ENCODE results near the gene UNC5CL. TPM values are rescaled to one million over a fixed set of nuclear protein-coding genes. Genes with fewer than 3 reads are reported as not detected.

UNC5CL gene
- total RNA-seq, 1 experiment from 2014 or later = 4.5 TPM

GRCh38 chr6:41014780-41015179, 24.2 kb downstream of the UNC5CL start (continued):
- TF ChIP-seq, protein P1, sequence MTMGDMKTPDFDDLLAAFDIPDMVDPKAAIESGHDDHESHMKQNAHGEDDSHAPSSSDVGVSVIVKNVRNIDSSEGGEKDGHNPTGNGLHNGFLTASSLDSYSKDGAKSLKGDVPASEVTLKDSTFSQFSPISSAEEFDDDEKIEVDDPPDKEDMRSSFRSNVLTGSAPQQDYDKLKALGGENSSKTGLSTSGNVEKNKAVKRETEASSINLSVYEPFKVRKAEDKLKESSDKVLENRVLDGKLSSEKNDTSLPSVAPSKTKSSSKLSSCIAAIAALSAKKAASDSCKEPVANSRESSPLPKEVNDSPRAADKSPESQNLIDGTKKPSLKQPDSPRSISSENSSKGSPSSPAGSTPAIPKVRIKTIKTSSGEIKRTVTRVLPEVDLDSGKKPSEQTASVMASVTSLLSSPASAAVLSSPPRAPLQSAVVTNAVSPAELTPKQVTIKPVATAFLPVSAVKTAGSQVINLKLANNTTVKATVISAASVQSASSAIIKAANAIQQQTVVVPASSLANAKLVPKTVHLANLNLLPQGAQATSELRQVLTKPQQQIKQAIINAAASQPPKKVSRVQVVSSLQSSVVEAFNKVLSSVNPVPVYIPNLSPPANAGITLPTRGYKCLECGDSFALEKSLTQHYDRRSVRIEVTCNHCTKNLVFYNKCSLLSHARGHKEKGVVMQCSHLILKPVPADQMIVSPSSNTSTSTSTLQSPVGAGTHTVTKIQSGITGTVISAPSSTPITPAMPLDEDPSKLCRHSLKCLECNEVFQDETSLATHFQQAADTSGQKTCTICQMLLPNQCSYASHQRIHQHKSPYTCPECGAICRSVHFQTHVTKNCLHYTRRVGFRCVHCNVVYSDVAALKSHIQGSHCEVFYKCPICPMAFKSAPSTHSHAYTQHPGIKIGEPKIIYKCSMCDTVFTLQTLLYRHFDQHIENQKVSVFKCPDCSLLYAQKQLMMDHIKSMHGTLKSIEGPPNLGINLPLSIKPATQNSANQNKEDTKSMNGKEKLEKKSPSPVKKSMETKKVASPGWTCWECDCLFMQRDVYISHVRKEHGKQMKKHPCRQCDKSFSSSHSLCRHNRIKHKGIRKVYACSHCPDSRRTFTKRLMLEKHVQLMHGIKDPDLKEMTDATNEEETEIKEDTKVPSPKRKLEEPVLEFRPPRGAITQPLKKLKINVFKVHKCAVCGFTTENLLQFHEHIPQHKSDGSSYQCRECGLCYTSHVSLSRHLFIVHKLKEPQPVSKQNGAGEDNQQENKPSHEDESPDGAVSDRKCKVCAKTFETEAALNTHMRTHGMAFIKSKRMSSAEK (CRISPR knock-in tag; IDR thresholded peaks at IDR 0.05; ENCODE audit: borderline replicate concordance) = no peak
- TF ChIP-seq FOXP1 (CRISPR knock-in tag; IDR thresholded peaks at IDR 0.05; ENCODE audit: borderline replicate concordance) (no peak), PRRX2 (CRISPR knock-in tag; IDR thresholded peaks at IDR 0.05) (no peak), NR3C1 (CRISPR knock-in tag; conservative IDR thresholded peaks at IDR 0.05; ENCODE audit: low read depth) (no peak), NFYB (CRISPR knock-in tag; conservative IDR thresholded peaks at IDR 0.05; ENCODE audit: low read depth) (no peak), SMAD3 (CRISPR knock-in tag; IDR thresholded peaks at IDR 0.05; ENCODE audit: borderline replicate concordance) (no peak), SP1 (CRISPR knock-in tag; conservative IDR thresholded peaks at IDR 0.05) (no peak), ATF3 (CRISPR knock-in tag; conservative IDR thresholded peaks at IDR 0.05) (no peak)
- TF ChIP-seq, protein P2, sequence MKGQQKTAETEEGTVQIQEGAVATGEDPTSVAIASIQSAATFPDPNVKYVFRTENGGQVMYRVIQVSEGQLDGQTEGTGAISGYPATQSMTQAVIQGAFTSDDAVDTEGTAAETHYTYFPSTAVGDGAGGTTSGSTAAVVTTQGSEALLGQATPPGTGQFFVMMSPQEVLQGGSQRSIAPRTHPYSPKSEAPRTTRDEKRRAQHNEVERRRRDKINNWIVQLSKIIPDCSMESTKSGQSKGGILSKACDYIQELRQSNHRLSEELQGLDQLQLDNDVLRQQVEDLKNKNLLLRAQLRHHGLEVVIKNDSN (CRISPR knock-in tag; IDR thresholded peaks at IDR 0.05) = no peak

GRCh38 chr6:41013466-41014153, 25.4 kb downstream of the UNC5CL start:
- ATAC-seq = no peak
- POLR2A ChIA-PET = no interaction called here
- DNase-seq (ENCODE audit: low spot score) = no peak
- Mint-ChIP-seq H3K9me3 (peaks cover 13% of the 10 kb centered on the region), H3K4me3 (no peak overlapping the region), H3K27me3 (ENCODE audit: low read depth) (peaks cover 3% of the 10 kb centered on the region; the same call in 1 of the 2 replicates), H3K27ac (no peak overlapping the region), H3K36me3 (no peaks in the 10 kb centered on the region), H3K4me1 (peaks cover 7% of the 10 kb centered on the region; the same call in 1 of the 2 replicates)
- CTCF ChIA-PET = interaction anchor here (0.5 to 2.5 kb wide), 3 partner anchors 14 to 31 kb away, joined by 3 to 18 read pairs (median 3); no protein-coding TSS in a partner anchor
- TF ChIP-seq TCF7 (CRISPR knock-in tag; IDR thresholded peaks at IDR 0.05; ENCODE audit: low read depth) = no peak
- no peak for TF ChIP-seq MXD4 (CRISPR knock-in tag; IDR thresholded peaks at IDR 0.05; ENCODE audit: borderline replicate concordance)
- TF ChIP-seq SMAD4 (CRISPR knock-in tag; IDR thresholded peaks at IDR 0.05) = no peak
- TF ChIP-seq, protein P3, sequence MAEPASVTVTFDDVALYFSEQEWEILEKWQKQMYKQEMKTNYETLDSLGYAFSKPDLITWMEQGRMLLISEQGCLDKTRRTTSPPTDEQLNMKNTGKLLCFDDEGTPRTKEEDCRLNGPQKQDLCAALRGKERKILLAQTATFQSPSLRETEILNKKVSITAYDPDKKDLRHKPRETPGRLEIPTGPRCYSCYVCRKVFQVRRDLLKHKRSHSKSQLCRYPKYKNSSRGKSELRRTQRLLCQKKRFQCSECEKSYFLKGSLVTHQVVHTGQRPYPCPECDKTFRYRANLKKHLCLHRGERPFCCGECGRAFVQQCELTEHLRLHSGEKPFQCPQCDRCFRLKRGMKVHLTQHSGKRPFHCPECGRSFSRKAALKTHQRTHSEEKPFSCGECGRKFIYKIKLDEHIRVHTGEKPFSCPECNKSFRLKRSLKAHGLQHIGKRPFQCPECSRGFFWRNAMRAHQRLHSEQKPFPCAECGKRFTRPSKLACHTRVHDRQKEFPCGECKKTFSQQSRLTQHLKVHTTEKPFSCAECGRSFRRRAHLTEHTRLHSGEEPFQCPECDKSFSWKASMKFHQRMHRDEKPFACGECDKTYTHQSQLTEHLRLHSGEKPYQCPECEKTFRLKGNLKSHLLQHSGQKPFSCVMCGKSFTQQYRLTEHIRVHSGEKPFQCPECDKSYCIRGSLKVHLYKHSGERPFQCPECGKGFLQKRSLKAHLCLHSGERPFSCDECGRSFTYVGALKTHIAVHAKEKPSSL (CRISPR knock-in tag; conservative IDR thresholded peaks at IDR 0.05) = no peak
- TF ChIP-seq, protein P4, sequence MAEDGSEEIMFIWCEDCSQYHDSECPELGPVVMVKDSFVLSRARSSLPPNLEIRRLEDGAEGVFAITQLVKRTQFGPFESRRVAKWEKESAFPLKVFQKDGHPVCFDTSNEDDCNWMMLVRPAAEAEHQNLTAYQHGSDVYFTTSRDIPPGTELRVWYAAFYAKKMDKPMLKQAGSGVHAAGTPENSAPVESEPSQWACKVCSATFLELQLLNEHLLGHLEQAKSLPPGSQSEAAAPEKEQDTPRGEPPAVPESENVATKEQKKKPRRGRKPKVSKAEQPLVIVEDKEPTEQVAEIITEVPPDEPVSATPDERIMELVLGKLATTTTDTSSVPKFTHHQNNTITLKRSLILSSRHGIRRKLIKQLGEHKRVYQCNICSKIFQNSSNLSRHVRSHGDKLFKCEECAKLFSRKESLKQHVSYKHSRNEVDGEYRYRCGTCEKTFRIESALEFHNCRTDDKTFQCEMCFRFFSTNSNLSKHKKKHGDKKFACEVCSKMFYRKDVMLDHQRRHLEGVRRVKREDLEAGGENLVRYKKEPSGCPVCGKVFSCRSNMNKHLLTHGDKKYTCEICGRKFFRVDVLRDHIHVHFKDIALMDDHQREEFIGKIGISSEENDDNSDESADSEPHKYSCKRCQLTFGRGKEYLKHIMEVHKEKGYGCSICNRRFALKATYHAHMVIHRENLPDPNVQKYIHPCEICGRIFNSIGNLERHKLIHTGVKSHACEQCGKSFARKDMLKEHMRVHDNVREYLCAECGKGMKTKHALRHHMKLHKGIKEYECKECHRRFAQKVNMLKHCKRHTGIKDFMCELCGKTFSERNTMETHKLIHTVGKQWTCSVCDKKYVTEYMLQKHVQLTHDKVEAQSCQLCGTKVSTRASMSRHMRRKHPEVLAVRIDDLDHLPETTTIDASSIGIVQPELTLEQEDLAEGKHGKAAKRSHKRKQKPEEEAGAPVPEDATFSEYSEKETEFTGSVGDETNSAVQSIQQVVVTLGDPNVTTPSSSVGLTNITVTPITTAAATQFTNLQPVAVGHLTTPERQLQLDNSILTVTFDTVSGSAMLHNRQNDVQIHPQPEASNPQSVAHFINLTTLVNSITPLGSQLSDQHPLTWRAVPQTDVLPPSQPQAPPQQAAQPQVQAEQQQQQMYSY (CRISPR knock-in tag; IDR thresholded peaks at IDR 0.05) = no peak
- TF ChIP-seq, protein P5, sequence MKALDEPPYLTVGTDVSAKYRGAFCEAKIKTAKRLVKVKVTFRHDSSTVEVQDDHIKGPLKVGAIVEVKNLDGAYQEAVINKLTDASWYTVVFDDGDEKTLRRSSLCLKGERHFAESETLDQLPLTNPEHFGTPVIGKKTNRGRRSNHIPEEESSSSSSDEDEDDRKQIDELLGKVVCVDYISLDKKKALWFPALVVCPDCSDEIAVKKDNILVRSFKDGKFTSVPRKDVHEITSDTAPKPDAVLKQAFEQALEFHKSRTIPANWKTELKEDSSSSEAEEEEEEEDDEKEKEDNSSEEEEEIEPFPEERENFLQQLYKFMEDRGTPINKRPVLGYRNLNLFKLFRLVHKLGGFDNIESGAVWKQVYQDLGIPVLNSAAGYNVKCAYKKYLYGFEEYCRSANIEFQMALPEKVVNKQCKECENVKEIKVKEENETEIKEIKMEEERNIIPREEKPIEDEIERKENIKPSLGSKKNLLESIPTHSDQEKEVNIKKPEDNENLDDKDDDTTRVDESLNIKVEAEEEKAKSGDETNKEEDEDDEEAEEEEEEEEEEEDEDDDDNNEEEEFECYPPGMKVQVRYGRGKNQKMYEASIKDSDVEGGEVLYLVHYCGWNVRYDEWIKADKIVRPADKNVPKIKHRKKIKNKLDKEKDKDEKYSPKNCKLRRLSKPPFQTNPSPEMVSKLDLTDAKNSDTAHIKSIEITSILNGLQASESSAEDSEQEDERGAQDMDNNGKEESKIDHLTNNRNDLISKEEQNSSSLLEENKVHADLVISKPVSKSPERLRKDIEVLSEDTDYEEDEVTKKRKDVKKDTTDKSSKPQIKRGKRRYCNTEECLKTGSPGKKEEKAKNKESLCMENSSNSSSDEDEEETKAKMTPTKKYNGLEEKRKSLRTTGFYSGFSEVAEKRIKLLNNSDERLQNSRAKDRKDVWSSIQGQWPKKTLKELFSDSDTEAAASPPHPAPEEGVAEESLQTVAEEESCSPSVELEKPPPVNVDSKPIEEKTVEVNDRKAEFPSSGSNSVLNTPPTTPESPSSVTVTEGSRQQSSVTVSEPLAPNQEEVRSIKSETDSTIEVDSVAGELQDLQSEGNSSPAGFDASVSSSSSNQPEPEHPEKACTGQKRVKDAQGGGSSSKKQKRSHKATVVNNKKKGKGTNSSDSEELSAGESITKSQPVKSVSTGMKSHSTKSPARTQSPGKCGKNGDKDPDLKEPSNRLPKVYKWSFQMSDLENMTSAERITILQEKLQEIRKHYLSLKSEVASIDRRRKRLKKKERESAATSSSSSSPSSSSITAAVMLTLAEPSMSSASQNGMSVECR (CRISPR knock-in tag; IDR thresholded peaks at IDR 0.05; ENCODE audit: borderline replicate concordance) = no peak
- TF ChIP-seq, protein P6, sequence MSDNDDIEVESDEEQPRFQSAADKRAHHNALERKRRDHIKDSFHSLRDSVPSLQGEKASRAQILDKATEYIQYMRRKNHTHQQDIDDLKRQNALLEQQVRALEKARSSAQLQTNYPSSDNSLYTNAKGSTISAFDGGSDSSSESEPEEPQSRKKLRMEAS (CRISPR knock-in tag; IDR thresholded peaks at IDR 0.05) = no peak
- no peak for TF ChIP-seq PRRX2 (CRISPR knock-in tag; IDR thresholded peaks at IDR 0.05)
- TF ChIP-seq, protein P7, sequence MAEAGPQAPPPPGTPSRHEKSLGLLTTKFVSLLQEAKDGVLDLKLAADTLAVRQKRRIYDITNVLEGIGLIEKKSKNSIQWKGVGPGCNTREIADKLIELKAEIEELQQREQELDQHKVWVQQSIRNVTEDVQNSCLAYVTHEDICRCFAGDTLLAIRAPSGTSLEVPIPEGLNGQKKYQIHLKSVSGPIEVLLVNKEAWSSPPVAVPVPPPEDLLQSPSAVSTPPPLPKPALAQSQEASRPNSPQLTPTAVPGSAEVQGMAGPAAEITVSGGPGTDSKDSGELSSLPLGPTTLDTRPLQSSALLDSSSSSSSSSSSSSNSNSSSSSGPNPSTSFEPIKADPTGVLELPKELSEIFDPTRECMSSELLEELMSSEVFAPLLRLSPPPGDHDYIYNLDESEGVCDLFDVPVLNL (CRISPR knock-in tag; IDR thresholded peaks at IDR 0.05; ENCODE audit: borderline replicate concordance, low read depth) = no peak

Data from WTC11 (cell line).